Measurements from ENCODE around the gene NKAIN1.
"Not testable (repeated sequence)": the region's sequence is repeated elsewhere in the genome, so short reads cannot be mapped to it uniquely, and the experiment has no call there.

NKAIN1 gene

GRCh38 chr1:31198150-31198549 lies 41.5 kb downstream of the NKAIN1 start:
- no peak for DNase-seq (ENCODE audit: low read depth in 2 of 2)

- no peak for DNase-seq (ENCODE audit: low read depth in 2 of 2)
Observed at GRCh38 chr1:31196685-31197084, 43.0 kb downstream of the NKAIN1 start.

GRCh38 chr1:31195267-31195666 lies 44.4 kb downstream of the NKAIN1 start:
- not testable (repeated sequence) for DNase-seq (ENCODE audit: low read depth in 2 of 2)

- no peak for DNase-seq (ENCODE audit: low read depth in 2 of 2)
Observed at GRCh38 chr1:31193729-31194128, 46.0 kb downstream of the NKAIN1 start.

- no peak for DNase-seq (ENCODE audit: low read depth in 2 of 2)
Observed at GRCh38 chr1:31191281-31191680, 48.4 kb downstream of the NKAIN1 start.

GRCh38 chr1:31189696-31190674 lies 49.7 kb downstream of the NKAIN1 start:
- no peak for DNase-seq (ENCODE audit: low read depth in 2 of 2)

GRCh38 chr1:31183927-31184554 lies 55.6 kb downstream of the NKAIN1 start:
- no peak for DNase-seq (ENCODE audit: low read depth in 2 of 2)

- DNase-seq (ENCODE audit: low read depth in 2 of 2) = no peak
Observed at GRCh38 chr1:31183126-31183525, 56.6 kb downstream of the NKAIN1 start.

- peak in 1 of 2 donors; percentile 11 for DNase-seq (ENCODE audit: low read depth in 2 of 2)
Observed at GRCh38 chr1:31182352-31182751, 57.3 kb downstream of the NKAIN1 start.

- peak; percentile 30 to 45 for DNase-seq (ENCODE audit: low read depth in 2 of 2)
Observed at GRCh38 chr1:31181515-31182343, 58.0 kb downstream of the NKAIN1 start.

- no peak for DNase-seq (ENCODE audit: low read depth in 2 of 2)
Observed at GRCh38 chr1:31180338-31180737, 59.3 kb downstream of the NKAIN1 start.

GRCh38 chr1:31176291-31176690 lies 63.4 kb downstream of the NKAIN1 start:
- DNase-seq (ENCODE audit: low read depth in 2 of 2) = not testable (repeated sequence)

GRCh38 chr1:31170486-31170735 lies 69.3 kb downstream of the NKAIN1 start:
- no peak for DNase-seq (ENCODE audit: low read depth in 2 of 2)

GRCh38 chr1:31166462-31166861 lies 73.2 kb downstream of the NKAIN1 start:
- no peak for DNase-seq (ENCODE audit: low read depth in 2 of 2)

- no peak for DNase-seq (ENCODE audit: low read depth in 2 of 2)
Observed at GRCh38 chr1:31164291-31164690, 75.4 kb downstream of the NKAIN1 start.

- no peak for DNase-seq (ENCODE audit: low read depth in 2 of 2)
Observed at GRCh38 chr1:31163866-31164265, 75.8 kb downstream of the NKAIN1 start.

GRCh38 chr1:31161571-31161970 lies 78.1 kb downstream of the NKAIN1 start:
- no peak for DNase-seq (ENCODE audit: low read depth in 2 of 2)

- no peak for DNase-seq (ENCODE audit: low read depth in 2 of 2)
Observed at GRCh38 chr1:31159869-31160611, 79.6 kb downstream of the NKAIN1 start.

GRCh38 chr1:31159323-31159722 lies 80.4 kb downstream of the NKAIN1 start:
- DNase-seq (ENCODE audit: low read depth in 2 of 2) = no peak

GRCh38 chr1:31155216-31155806 lies 84.4 kb downstream of the NKAIN1 start:
- peak; percentile 57 to 73 for DNase-seq (ENCODE audit: low read depth in 2 of 2)

- peak; percentile 66 to 70 for DNase-seq (ENCODE audit: low read depth in 2 of 2)
Observed at GRCh38 chr1:31154632-31155215, 85.0 kb downstream of the NKAIN1 start.

Measured in stimulated activated CD8-positive, alpha-beta memory T cell treated with anti-CD3 and anti-CD28 coated beads, Interleukin-15, amount 100 ng/mL, for 48 hours (primary cell).